HepG2 (cell line): Measurements from ENCODE around the gene TEX26. TPM values are rescaled to one million over a fixed set of nuclear protein-coding genes. Genes with fewer than 3 reads are reported as not detected.

ENCODE experiments used
- ATAC-seq: fragments of 200-7000 bp; cut with Tn5 transposase; 3 replicates; pipeline ENCODE4 v1.9.1; 2020; ENCODE audit warnings: mild to moderate bottlenecking, moderate library complexity
- BruUV-seq: library from RNA; stranded (reverse); fragments of 400-500 nt; replicated peaks from 2 replicates; lab custom pipeline; 2021; lab: Mats Ljungman, UMichigan
- CTCF ChIA-PET: fragments of 300-600 bp; formaldehyde crosslinking; extraction: SDS; loops from one replicate; lab custom pipeline; 2021; ENCODE audit warnings: low total read pairs, inconsistent platforms, low intra/inter-chr PET ratio; lab: Yijun Ruan, JAX
- POLR2A ChIA-PET: fragments of 350-600 bp; sonication (Branson Sonifier 250); formaldehyde crosslinking; loops from one replicate; lab custom pipeline; 2020; ENCODE audit warnings: antibody characterized with exemption, inconsistent platforms; lab: Yijun Ruan, JAX
- DNase-seq: peaks from one replicate; pipeline ENCODE4 v3.0.0-alpha.2; 2015; ENCODE audit warnings: low spot score
- FAIRE-seq: peaks from 3 replicates; lab custom pipeline; 2011; peaks lifted over from hg19 to GRCh38; lab: Jason Lieb, UNC
- H2AFZ ChIP-seq: one replicate; pipeline ENCODE4 v1.6.1; 2011; ENCODE audit warnings: low read length, inconsistent platforms
- H3K27ac ChIP-seq: fragments of 300-600 bp; 3 replicates; pipeline ENCODE4 v1.8.0; 2011; ENCODE audit warnings: mixed run types, mild to moderate bottlenecking, mixed read lengths, low read length, inconsistent platforms; ENCODE audit not compliant: insufficient read depth; ENCODE audit errors: extremely low read length
- H3K27me3 ChIP-seq, 2 experiments: fragments of 200-600 bp in 1 of 2; 2 replicates in 1 of 2; 3 replicates in 1 of 2; pipeline versions ENCODE4 v1.6.0 to v1.8.0; 2011; ENCODE audit warnings: low read length in 2 of 2, mild to moderate bottlenecking in 2 of 2, moderate library complexity in 2 of 2, inconsistent platforms in 1 of 2; ENCODE audit not compliant: insufficient read depth in 2 of 2, control insufficient read depth in 1 of 2
- H3K36me3 ChIP-seq, 2 experiments: fragments of 200-600 bp in 1 of 2; replicated peaks in 1 of 2; 2 replicates in 1 of 2; 3 replicates in 1 of 2; pipeline versions ENCODE4 v1.5.1 to v1.8.0; 2011; ENCODE audit warnings: low read length in 2 of 2, inconsistent platforms in 1 of 2; ENCODE audit not compliant: insufficient read depth in 2 of 2, control insufficient read depth in 1 of 2
- H3K4me1 ChIP-seq: 2 replicates; pipeline ENCODE4 v1.5.1; 2012; ENCODE audit warnings: low read length, inconsistent platforms; ENCODE audit not compliant: insufficient read depth
- H3K4me2 ChIP-seq: 2 replicates; pipeline ENCODE4 v1.6.0; 2011; ENCODE audit warnings: low read depth, low read length, inconsistent platforms
- H3K4me3 ChIP-seq, 3 experiments: fragments of 200-600 bp in 1 of 3; sonication (generic), shearing (Covaris generic) in 1 of 3; replicated peaks in 1 of 3; 2 replicates each; pipeline ENCODE4 v1.5.1; 2011 to 2016; ENCODE audit warnings: low read length in 3 of 3, inconsistent platforms in 2 of 3, low read depth in 2 of 3, mild to moderate bottlenecking in 2 of 3, control low read depth in 1 of 3, mixed read lengths in 1 of 3; ENCODE audit not compliant: insufficient read depth in 1 of 3
- H3K79me2 ChIP-seq: one replicate; pipeline ENCODE4 v1.6.1; 2011; ENCODE audit warnings: low read length, inconsistent platforms; ENCODE audit not compliant: insufficient read depth
- H3K9ac ChIP-seq: 2 replicates; pipeline ENCODE4 v1.6.0; 2011; ENCODE audit warnings: mild to moderate bottlenecking, low read depth, low read length, inconsistent platforms; ENCODE audit not compliant: insufficient read depth
- H3K9me3 ChIP-seq: 2 replicates; pipeline ENCODE4 v1.5.1; 2012; ENCODE audit warnings: mild to moderate bottlenecking, low read length
- H4K20me1 ChIP-seq: 2 replicates; pipeline ENCODE4 v1.6.0; 2011; ENCODE audit warnings: inconsistent platforms, mild to moderate bottlenecking, low read length, moderate library complexity; ENCODE audit not compliant: insufficient read depth
- IKZF1 ChIP-seq: fragments of 450-650 bp; IDR thresholded peaks from 2 replicates; pipeline ENCODE4 v1.7.1; 2016
- KDM2A ChIP-seq: sonication (generic); formaldehyde crosslinking; IDR thresholded peaks from 2 replicates; pipeline ENCODE4 v1.4.0; 2020; ENCODE audit warnings: low read depth, missing genetic modification reagents, borderline replicate concordance
- MEIS1 ChIP-seq: sonication (generic); formaldehyde crosslinking; IDR thresholded peaks from 2 replicates; pipeline ENCODE4 v1.9.0; 2021; ENCODE audit warnings: mild to moderate bottlenecking, missing genetic modification reagents, moderate library complexity, borderline replicate concordance
- RFX1 ChIP-seq: fragments of 450-650 bp; IDR thresholded peaks from 2 replicates; pipeline ENCODE4 v1.6.1; 2017
- RFX5 ChIP-seq: IDR thresholded peaks from 2 replicates; pipeline ENCODE4 v1.6.1; 2011; ENCODE audit warnings: low read depth, low read length, improper control_type of control experiment
- ZNF296 ChIP-seq: sonication (generic); formaldehyde crosslinking; conservative IDR thresholded peaks from 2 replicates; pipeline ENCODE4 v1.5.0; 2020; ENCODE audit warnings: mild to moderate bottlenecking, missing genetic modification reagents
- WGBS: methylation state at CpG from one replicate; pipeline ENCODE4 v1.1.6; 2017; ENCODE audit warnings: low lambda C conversion rate; 5-methylcytosine and 5-hydroxymethylcytosine counted together
- in situ Hi-C: cut with HindIII; loops from 2 replicates; pipeline ENCODE4 v1.10.0; 2017; ENCODE audit warnings: low pct_unique_long_range_greater_than_20kb; ENCODE audit not compliant: extremely low pct_ligation_motif_present
- intact Hi-C: fragments of 100-400 bp; cut with micrococcal nuclease; formaldehyde crosslinking; loops from one replicate; pipeline ENCODE4 v1.10.0; 2022; ENCODE audit not compliant: unreplicated experiment
- polyA plus RNA-seq, 8 experiments: library from polyadenylated mRNA; depleted of rRNA in 3 of 8; stranded (reverse) in 7 of 8; unstranded in 1 of 8; fragments of >200 nt; fragmentation: Illumina TruSeq in 4 of 8; extraction: Trizol in 4 of 8; gene quantifications; 2 replicates each; pipeline versions ENCODE4 v1.2.1 to v1.2.3, GENCODE V29; 2011 to 2016; ENCODE audit warnings: low read depth in 4 of 8, missing spikeins in 1 of 8, mixed read lengths in 1 of 8; ENCODE audit not compliant: insufficient read depth in 1 of 8
- total RNA-seq, 5 experiments: library from RNA; depleted of rRNA; stranded (reverse); fragments of >200 nt; fragmentation: Illumina TruSeq; extraction: Trizol; gene quantifications; 2 replicates each; pipeline ENCODE4 v1.2.3, GENCODE V29; 2016; ENCODE audit warnings: low read depth in 1 of 5
- TF ChIP-seq, protein P1 (sequence below): sonication (generic); formaldehyde crosslinking; IDR thresholded peaks from 2 replicates; pipeline ENCODE4 v1.4.0; 2020; ENCODE audit warnings: missing genetic modification reagents

The TEX26 gene
- total and polyA plus RNA-seq, 2 of the 13 experiments (the other 11 are each of a cell fraction or from before 2014, with no cell fraction given) = not detected

DNA sequence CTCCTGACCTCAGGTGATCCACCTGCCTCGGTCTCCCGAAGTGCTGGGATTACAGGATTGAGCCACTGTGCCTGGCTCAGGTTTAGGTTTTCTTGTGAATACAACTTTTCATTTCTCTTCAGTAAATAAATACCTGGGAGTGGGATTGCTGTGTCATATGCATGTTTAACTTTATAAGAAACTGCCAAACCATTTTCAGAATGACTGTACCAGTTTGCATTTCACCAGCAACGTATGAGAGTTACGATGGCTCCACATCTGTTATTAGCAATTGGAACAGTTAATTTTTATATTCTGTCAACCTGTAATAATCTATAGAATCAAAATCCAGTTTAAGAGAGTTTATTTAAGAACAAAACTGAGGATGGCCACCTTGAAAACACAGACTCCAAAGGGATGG lies 52.2 kb downstream of the TEX26 start:
- Histone ChIP-seq H3K9ac (no peak overlapping the region), H3K27me3 (no peaks in the 10 kb centered on the region), H2AFZ (no peak overlapping the region), H3K9me3 (no peaks in the 10 kb centered on the region), H3K4me3 (no peak overlapping the region), H3K4me1 (no peaks in the 10 kb centered on the region), H3K4me2 (no peak overlapping the region), H3K79me2 (no peaks in the 10 kb centered on the region), H3K27ac (no peak overlapping the region), H3K36me3 (no peaks in the 10 kb centered on the region), H4K20me1 (no peaks in the 10 kb centered on the region)
- ATAC-seq = no peak
- intact Hi-C loops = no loop called here
- in situ Hi-C loops = no loop called here
- TF ChIP-seq ZNF296 = no peak
- ChIA-PET POLR2A (no interaction called here), CTCF (no interaction called here)
- no peak for FAIRE-seq
- 71% methylated on average over 4 of the region's 4 CpGs for WGBS
- DNase-seq = no peak
- no TSS peak for BruUV-seq

GRCh38 chr13:30985637-30986205 lies 53.3 kb downstream of the TEX26 start:
- Histone ChIP-seq H3K4me2 (no peak overlapping the region), H3K9me3 (no peaks in the 10 kb centered on the region), H3K27ac (no peak overlapping the region), H3K4me1 (no peaks in the 10 kb centered on the region), H4K20me1 (no peaks in the 10 kb centered on the region), H2AFZ (no peak overlapping the region), H3K4me3 (no peak overlapping the region), H3K79me2 (no peaks in the 10 kb centered on the region), H3K36me3 (no peaks in the 10 kb centered on the region), H3K9ac (no peak overlapping the region), H3K27me3 (no peaks in the 10 kb centered on the region)
- intact Hi-C loops = no loop called here
- FAIRE-seq (no peak), DNase-seq (no peak), ATAC-seq (no peak)
- ChIA-PET CTCF (no interaction called here), POLR2A (no interaction called here)
- in situ Hi-C loops = no loop called here
- no TSS peak for BruUV-seq
- TF ChIP-seq IKZF1 = no peak
- WGBS = 14% methylated on average over 3 of the region's 3 CpGs

- no peaks in the 10 kb centered on the region for H3K79me2 ChIP-seq
- TF ChIP-seq RFX5 (no peak), RFX1 (no peak), MEIS1 (CRISPR knock-in tag) (no peak), KDM2A (no peak)
- TF ChIP-seq, protein P1, sequence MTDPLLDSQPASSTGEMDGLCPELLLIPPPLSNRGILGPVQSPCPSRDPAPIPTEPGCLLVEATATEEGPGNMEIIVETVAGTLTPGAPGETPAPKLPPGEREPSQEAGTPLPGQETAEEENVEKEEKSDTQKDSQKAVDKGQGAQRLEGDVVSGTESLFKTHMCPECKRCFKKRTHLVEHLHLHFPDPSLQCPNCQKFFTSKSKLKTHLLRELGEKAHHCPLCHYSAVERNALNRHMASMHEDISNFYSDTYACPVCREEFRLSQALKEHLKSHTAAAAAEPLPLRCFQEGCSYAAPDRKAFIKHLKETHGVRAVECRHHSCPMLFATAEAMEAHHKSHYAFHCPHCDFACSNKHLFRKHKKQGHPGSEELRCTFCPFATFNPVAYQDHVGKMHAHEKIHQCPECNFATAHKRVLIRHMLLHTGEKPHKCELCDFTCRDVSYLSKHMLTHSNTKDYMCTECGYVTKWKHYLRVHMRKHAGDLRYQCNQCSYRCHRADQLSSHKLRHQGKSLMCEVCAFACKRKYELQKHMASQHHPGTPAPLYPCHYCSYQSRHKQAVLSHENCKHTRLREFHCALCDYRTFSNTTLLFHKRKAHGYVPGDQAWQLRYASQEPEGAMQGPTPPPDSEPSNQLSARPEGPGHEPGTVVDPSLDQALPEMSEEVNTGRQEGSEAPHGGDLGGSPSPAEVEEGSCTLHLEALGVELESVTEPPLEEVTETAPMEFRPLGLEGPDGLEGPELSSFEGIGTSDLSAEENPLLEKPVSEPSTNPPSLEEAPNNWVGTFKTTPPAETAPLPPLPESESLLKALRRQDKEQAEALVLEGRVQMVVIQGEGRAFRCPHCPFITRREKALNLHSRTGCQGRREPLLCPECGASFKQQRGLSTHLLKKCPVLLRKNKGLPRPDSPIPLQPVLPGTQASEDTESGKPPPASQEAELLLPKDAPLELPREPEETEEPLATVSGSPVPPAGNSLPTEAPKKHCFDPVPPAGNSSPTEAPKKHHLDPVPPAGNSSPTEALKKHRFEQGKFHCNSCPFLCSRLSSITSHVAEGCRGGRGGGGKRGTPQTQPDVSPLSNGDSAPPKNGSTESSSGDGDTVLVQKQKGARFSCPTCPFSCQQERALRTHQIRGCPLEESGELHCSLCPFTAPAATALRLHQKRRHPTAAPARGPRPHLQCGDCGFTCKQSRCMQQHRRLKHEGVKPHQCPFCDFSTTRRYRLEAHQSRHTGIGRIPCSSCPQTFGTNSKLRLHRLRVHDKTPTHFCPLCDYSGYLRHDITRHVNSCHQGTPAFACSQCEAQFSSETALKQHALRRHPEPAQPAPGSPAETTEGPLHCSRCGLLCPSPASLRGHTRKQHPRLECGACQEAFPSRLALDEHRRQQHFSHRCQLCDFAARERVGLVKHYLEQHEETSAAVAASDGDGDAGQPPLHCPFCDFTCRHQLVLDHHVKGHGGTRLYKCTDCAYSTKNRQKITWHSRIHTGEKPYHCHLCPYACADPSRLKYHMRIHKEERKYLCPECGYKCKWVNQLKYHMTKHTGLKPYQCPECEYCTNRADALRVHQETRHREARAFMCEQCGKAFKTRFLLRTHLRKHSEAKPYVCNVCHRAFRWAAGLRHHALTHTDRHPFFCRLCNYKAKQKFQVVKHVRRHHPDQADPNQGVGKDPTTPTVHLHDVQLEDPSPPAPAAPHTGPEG (CRISPR knock-in tag) = no peak
- H3K9me3 ChIP-seq = no peaks in the 10 kb centered on the region
- ATAC-seq = no peak
- H3K27ac ChIP-seq = no peak overlapping the region
- intact Hi-C loops = no loop called here
- POLR2A ChIA-PET = no interaction called here
- H2AFZ ChIP-seq = no peak overlapping the region
- DNase-seq = no peak
- no peak for FAIRE-seq
- H3K9ac ChIP-seq = no peak overlapping the region
- no peaks in the 10 kb centered on the region for H3K36me3 ChIP-seq
- in situ Hi-C loops = no loop called here
- no peaks in the 10 kb centered on the region for H3K4me1 ChIP-seq
- CTCF ChIA-PET = no interaction called here
- no TSS peak for BruUV-seq
- no peaks in the 10 kb centered on the region for H3K27me3 ChIP-seq
- no peak overlapping the region for H3K4me3 ChIP-seq
- no peak overlapping the region for H3K4me2 ChIP-seq
- no peaks in the 10 kb centered on the region for H4K20me1 ChIP-seq
- 71% methylated on average over 8 of the region's 8 CpGs for WGBS
Observed at GRCh38 chr13:30991184-30991583, 58.7 kb downstream of the TEX26 start.
